K562 (cell line): ENCODE results near the gene TMEM273. TPM values are rescaled to one million over a fixed set of nuclear protein-coding genes. Genes with fewer than 3 reads are reported as not detected.
A peak's percentile ranks its signal among the peaks of the same experiment; 100 is the strongest.

Source experiments
- ATAC-seq: fragments of 200-7000 bp; cut with Tn5 transposase; 3 replicates; pipeline ENCODE4 v1.9.1; 2020; ENCODE audit warnings: moderate library complexity
- BruUV-seq: library from RNA; stranded (reverse); fragments of 400-500 nt; replicated peaks from 2 replicates; lab custom pipeline; 2021; lab: Mats Ljungman, UMichigan
- CTCF ChIA-PET: fragments of 300-600 bp; formaldehyde crosslinking; extraction: SDS; loops from one replicate; lab custom pipeline; 2021; ENCODE audit warnings: low intra/inter-chr PET ratio; lab: Yijun Ruan, JAX
- POLR2A ChIA-PET: fragments of 300-600, 350-650 bp; sonication (Branson Sonifier 250); formaldehyde crosslinking; extraction: SDS; loops from one replicate; lab custom pipeline; 2021; ENCODE audit warnings: antibody characterized with exemption, inconsistent platforms; lab: Yijun Ruan, JAX
- DNase-seq, 4 experiments: peaks; one replicate each; pipeline versions ENCODE4 v3.0.0 to v3.0.0-alpha.2; 2011 to 2018; ENCODE audit warnings: low spot score in 3 of 4, mixed read lengths in 3 of 4; ENCODE audit errors: extremely low read depth in 1 of 4
- FAIRE-seq: peaks from 2 replicates; lab custom pipeline; 2011; peaks lifted over from hg19 to GRCh38; lab: Jason Lieb, UNC
- H2AFZ ChIP-seq: 2 replicates; pipeline ENCODE4 v1.6.0; 2011; ENCODE audit warnings: low read depth, low read length, control low read depth, inconsistent platforms
- H3K27ac ChIP-seq: fragments of 200-600 bp; 3 replicates; pipeline ENCODE4 v1.8.0; 2011; ENCODE audit warnings: low read depth, mild to moderate bottlenecking, control low read depth, inconsistent platforms, low read length, moderate library complexity, mixed read lengths; ENCODE audit errors: extremely low read depth
- H3K27me3 ChIP-seq, 2 experiments: fragments of 300-600 bp in 1 of 2; 2 replicates in 1 of 2; 3 replicates in 1 of 2; pipeline versions ENCODE4 v1.6.0 to v1.8.0; 2011; ENCODE audit warnings: inconsistent platforms in 2 of 2, low read length in 2 of 2, mild to moderate bottlenecking in 1 of 2, mixed read lengths in 1 of 2, moderate library complexity in 1 of 2; ENCODE audit not compliant: control insufficient read depth in 2 of 2, insufficient read depth in 2 of 2
- H3K36me3 ChIP-seq: fragments of 300-600 bp; 3 replicates; pipeline ENCODE4 v1.8.0; 2011; ENCODE audit warnings: mild to moderate bottlenecking, low read length, inconsistent platforms; ENCODE audit not compliant: control insufficient read depth, insufficient read depth
- H3K4me1 ChIP-seq, 2 experiments: fragments of 200-600 bp in 1 of 2; replicated peaks in 1 of 2; 2 replicates in 1 of 2; 3 replicates in 1 of 2; pipeline versions ENCODE4 v1.5.1 to v1.8.0; 2011; ENCODE audit warnings: inconsistent platforms in 2 of 2, low read length in 2 of 2, mild to moderate bottlenecking in 1 of 2, mixed read lengths in 1 of 2, moderate library complexity in 1 of 2; ENCODE audit not compliant: control insufficient read depth in 2 of 2, insufficient read depth in 2 of 2
- H3K4me2 ChIP-seq: 2 replicates; pipeline ENCODE4 v1.6.1; 2011; ENCODE audit warnings: low read length, control low read depth, inconsistent platforms, mixed read lengths; ENCODE audit not compliant: insufficient read depth
- H3K4me3 ChIP-seq: fragments of 200-600 bp; sonication (generic), shearing (Covaris generic); 2 replicates; pipeline ENCODE4 v1.5.1; 2016; ENCODE audit warnings: control low read depth, inconsistent platforms
- H3K79me2 ChIP-seq: fragments of 200-600 bp; 3 replicates; pipeline ENCODE4 v1.8.0; 2011; ENCODE audit warnings: low read length, inconsistent platforms; ENCODE audit not compliant: control insufficient read depth, insufficient read depth
- H3K9ac ChIP-seq, 2 experiments: 2 replicates each; pipeline versions ENCODE4 v1.6.0 to v1.6.1; 2011; ENCODE audit warnings: low read depth in 2 of 2, low read length in 2 of 2, control low read depth in 1 of 2, inconsistent platforms in 1 of 2, mild to moderate bottlenecking in 1 of 2, mixed read lengths in 1 of 2; ENCODE audit not compliant: insufficient read depth in 1 of 2
- H3K9me1 ChIP-seq: one replicate; pipeline ENCODE4 v1.6.0; 2011; ENCODE audit warnings: inconsistent platforms, mild to moderate bottlenecking, low read length, moderate library complexity; ENCODE audit not compliant: control insufficient read depth, insufficient read depth
- H3K9me3 ChIP-seq: replicated peaks from 2 replicates; pipeline ENCODE4 v1.5.1; 2011; ENCODE audit warnings: low read depth, low read length, inconsistent platforms; ENCODE audit not compliant: control insufficient read depth, insufficient read depth
- H4K20me1 ChIP-seq: replicated peaks from 2 replicates; pipeline ENCODE4 v1.6.1; 2011; ENCODE audit warnings: low read length, inconsistent platforms, mixed read lengths; ENCODE audit not compliant: control insufficient read depth, insufficient read depth
- BRD9 ChIP-seq: fragments of 450-650 bp; IDR thresholded peaks from 2 replicates; pipeline ENCODE4 v1.6.1; 2018; ENCODE audit warnings: low read depth; ENCODE audit not compliant: partially characterized antibody
- CHCHD3 ChIP-seq: fragments of 250-450 bp; sonication (Bioruptor Pico); IDR thresholded peaks from 2 replicates; pipeline ENCODE4 v2.1.2; 2022; ENCODE audit warnings: mild to moderate bottlenecking
- ELF1 ChIP-seq: fragments of 200-800 bp; sonication (Bioruptor generic); IDR thresholded peaks from 2 replicates; pipeline ENCODE4 v1.6.1; 2016; ENCODE audit warnings: missing genetic modification characterization, missing compliant biosample characterization
- EP300 ChIP-seq: IDR thresholded peaks from 2 replicates; pipeline ENCODE4 v1.6.1; 2012; ENCODE audit warnings: low read length, improper control_type of control experiment
- SNRNP70 ChIP-seq: fragments of 200-400 bp; formaldehyde crosslinking; optimal IDR thresholded peaks from 2 replicates; pipeline ENCODE3; 2017; ENCODE audit warnings: low read depth, low read length
- U2AF1 ChIP-seq: fragments of 200-400 bp; formaldehyde crosslinking; optimal IDR thresholded peaks from 2 replicates; pipeline ENCODE3; 2017; ENCODE audit warnings: mild to moderate bottlenecking, low read depth, low read length, moderate library complexity
- ZNF740 ChIP-seq, 3 experiments: fragments of 200-800 bp in 1 of 3; sonication (Bioruptor generic) in 1 of 3; sonication (generic) in 1 of 3; formaldehyde crosslinking in 1 of 3; IDR thresholded peaks; 2 replicates each; pipeline versions ENCODE4 v1.6.1 to v1.8.0; 2016 to 2022; ENCODE audit warnings: mild to moderate bottlenecking in 2 of 3, missing compliant biosample characterization in 2 of 3, missing genetic modification characterization in 2 of 3, missing genetic modification reagents in 1 of 3
- WGBS: fragments of 100-300 bp; shearing (Covaris generic); methylation state at CpG from one replicate; pipeline ENCODE4 v1.1.6; 2016; ENCODE audit warnings: low coverage, mixed read lengths; ENCODE audit not compliant: insufficient coverage; ENCODE audit errors: missing lambda C conversion rate; 5-methylcytosine and 5-hydroxymethylcytosine counted together
- in situ Hi-C: fragments of 300-500 bp; cut with MboI; formaldehyde crosslinking; loops from 4 replicates; pipeline ENCODE4 v1.15.0; 2018; ENCODE audit warnings: inconsistent platforms, mixed read lengths
- intact Hi-C: fragments of 100-400 bp; cut with micrococcal nuclease; formaldehyde crosslinking; loops from 2 replicates; pipeline ENCODE4 v1.14.2; 2022
- polyA plus RNA-seq, 8 experiments: library from polyadenylated mRNA; depleted of rRNA in 4 of 8; stranded (reverse) in 5 of 8; unstranded in 3 of 8; fragments of >200 nt; fragmentation: Nextera tagmentation in 2 of 8; fragmentation: Illumina TruSeq in 1 of 8; extraction: Ambion mirVana in 2 of 8; extraction: Trizol in 1 of 8; gene quantifications; 2 replicates each; pipeline versions ENCODE4 v1.2.1 to v1.2.3, GENCODE V29; 2011 to 2014; ENCODE audit warnings: inconsistent platforms in 1 of 8, missing spikeins in 1 of 8
- total RNA-seq, 7 experiments: library from RNA; depleted of rRNA in 6 of 7; stranded (reverse); fragments of >200 nt in 6 of 7; fragmentation: Illumina TruSeq in 2 of 7; extraction: Trizol in 2 of 7; gene quantifications; 2 replicates each; pipeline versions ENCODE4 v1.2.1 to v1.2.3, GENCODE V29; 2011 to 2021; ENCODE audit warnings: low replicate concordance in 1 of 7

TMEM273 gene
- total and polyA plus RNA-seq, 9 of the 15 experiments (the other 6 are each of a cell fraction or from before 2014, with no cell fraction given), result 39.2 to 131 (median 95.6) TPM

- BruUV-seq, result no TSS peak
Observed at GRCh38 chr10:49116509-49117375, 71.4 kb downstream of the TMEM273 start.

More at GRCh38 chr10:49116509-49117375, 71.4 kb downstream of the TMEM273 start:
- 73% methylated on average over 5 of the region's 5 CpGs for WGBS
- Histone ChIP-seq H3K4me2 (no peak overlapping the region), H4K20me1 (no peaks in the 10 kb centered on the region), H3K79me2 (peaks cover 6% of the 10 kb centered on the region; the same call in 2 of the 3 replicates), H3K9me3 (no peaks in the 10 kb centered on the region), H3K9me1 (no peaks in the 10 kb centered on the region), H3K36me3 (no peaks in the 10 kb centered on the region), H3K4me3 (no peak overlapping the region), H3K27ac (no peak overlapping the region), H3K4me1 (peaks cover 10 to 12% of the 10 kb centered on the region in 2 experiments; a peak in 4 of 5 replicates), H3K27me3 (no peaks in the 10 kb centered on the region), H3K9ac (peak overlapping the region in 1 of 2 experiments; percentile 21; a peak in 1 of 4 replicates), H2AFZ (0 out of 2 replicates have a peak overlapping the region, but pooled peaks have one; percentile 18)
- POLR2A ChIA-PET, result interaction anchor here (1.3 kb wide), 1 partner anchor 11 kb away, joined by 3 read pairs; no protein-coding TSS in a partner anchor
- DNase-seq, result no peak
- CTCF ChIA-PET, result no interaction called here
- in situ Hi-C loops, result no loop called here
- no peak for FAIRE-seq
- intact Hi-C loops, result loop anchor here (5.0 kb wide), 1 partner anchor 134 kb away; no protein-coding TSS in a partner anchor
- no peak for ATAC-seq
- TF ChIP-seq U2AF1, result no peak
- TF ChIP-seq SNRNP70, result no peak
- TF ChIP-seq CHCHD3 (CRISPR knock-in tag), result no peak
- no peak for TF ChIP-seq BRD9
- no peak for TF ChIP-seq ZNF740 (CRISPR knock-in tag; IDR thresholded peaks at IDR 0.05)
- no peak for TF ChIP-seq ZNF740 (tag; IDR thresholded peaks at IDR 0.05)
- TF ChIP-seq ELF1 (tag), result no peak
- no peak for TF ChIP-seq EP300
